ENCODE results near the gene COX19.

The COX19 gene, protein sequence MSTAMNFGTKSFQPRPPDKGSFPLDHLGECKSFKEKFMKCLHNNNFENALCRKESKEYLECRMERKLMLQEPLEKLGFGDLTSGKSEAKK

DNA sequence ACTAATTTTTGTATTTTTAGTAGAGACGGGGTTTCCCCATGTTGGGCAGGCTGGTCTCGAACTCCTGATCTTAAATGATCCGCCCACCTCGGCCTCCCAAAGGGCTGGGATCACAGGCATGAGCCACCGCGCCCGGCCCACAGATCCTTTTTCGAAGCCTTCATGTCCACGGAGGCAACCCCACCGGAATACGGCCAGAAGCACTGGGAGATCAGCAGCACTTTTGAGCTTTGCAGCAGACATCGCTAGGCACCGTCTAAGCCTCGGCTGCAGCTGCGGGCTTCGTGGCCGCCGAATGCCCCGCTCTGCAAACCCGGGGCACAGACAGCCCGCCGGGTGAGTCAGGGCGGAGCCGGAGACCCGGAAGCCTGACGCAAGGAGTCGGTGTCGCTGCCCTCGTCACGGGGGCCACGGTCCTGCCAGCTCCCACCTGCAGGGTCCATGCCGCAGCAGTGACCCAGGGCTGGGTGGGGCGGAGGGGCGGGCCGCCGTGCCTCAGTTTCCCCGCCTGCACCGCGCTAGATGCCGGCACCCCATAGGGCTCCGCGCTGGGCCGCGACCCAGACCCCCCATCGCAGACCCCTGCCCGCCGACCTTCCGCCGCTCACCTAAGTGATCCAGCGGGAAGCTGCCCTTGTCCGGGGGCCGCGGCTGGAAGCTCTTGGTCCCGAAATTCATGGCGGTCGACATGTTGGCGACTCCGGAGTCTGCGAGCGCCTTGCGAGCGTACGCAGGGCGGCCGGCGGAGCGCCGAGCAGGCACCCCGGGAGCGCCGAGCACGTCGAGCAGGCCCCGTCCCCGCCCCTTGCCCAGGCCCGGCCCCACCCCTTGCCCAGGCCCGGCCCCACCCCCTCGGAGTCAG is at the start of gene COX19:
Gene COX19, minus strand, starts transcription at position 730 of the 862 bp plus-strand sequence. Its CDS starts 40 bp downstream, at position 690.
- peak; percentile 79 for DNase-seq (ENCODE audit: low read depth)

GRCh38 chr7:1024331-1024841 is 49.0 kb upstream of the COX19 start:
- DNase-seq (ENCODE audit: low read depth), result no peak

- no peak for DNase-seq (ENCODE audit: low read depth)
Observed at GRCh38 chr7:1022801-1023465, 47.6 kb upstream of the COX19 start.

DNA sequence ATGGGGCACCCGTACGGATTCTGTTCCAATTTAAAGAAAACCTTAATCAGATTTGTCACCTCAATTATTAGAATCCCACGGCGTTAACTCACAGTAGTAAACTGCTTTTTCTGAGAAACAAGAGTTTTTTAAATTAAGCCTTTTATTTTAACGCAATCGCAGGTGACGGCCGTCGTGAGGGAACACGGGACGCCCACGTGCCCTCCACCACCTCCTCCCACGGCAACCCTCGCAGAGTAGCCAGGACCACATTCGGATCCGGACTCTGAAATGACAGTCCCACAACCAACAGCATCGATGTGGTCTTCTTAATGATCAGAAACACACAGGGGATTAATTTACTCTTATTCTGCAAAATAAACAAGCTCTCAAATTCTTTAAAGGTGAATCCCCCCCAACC is 47.0 kb upstream of the COX19 start:
- DNase-seq (ENCODE audit: low read depth), result no peak

DNA sequence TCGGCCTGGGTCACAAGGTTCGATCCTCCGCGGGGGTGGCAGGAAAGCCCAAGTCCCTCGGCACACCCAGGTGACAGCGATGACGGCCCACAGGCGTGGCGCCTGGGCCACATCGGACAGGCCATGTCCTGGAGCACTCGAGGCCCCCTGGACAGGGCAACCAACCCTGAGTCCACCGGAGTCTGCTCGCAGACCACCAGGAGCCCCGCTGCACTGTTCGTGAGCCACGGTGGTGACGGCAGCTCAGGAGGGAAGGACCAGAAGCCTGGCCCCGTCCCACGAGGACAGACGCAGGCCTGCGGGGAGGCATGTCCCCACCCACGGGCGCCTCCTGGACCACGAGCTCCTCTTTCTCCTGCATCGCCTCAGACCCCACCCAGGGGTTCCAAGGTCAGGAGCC is 46.6 kb upstream of the COX19 start:
- DNase-seq (ENCODE audit: low read depth), result no peak

- DNase-seq (ENCODE audit: low read depth), result no peak
Observed at GRCh38 chr7:1021366-1021765, 46.0 kb upstream of the COX19 start.

GRCh38 chr7:1020849-1021251 is 45.5 kb upstream of the COX19 start:
- no peak for DNase-seq (ENCODE audit: low read depth)

GRCh38 chr7:1019789-1020610 is 44.7 kb upstream of the COX19 start:
- DNase-seq (ENCODE audit: low read depth), result no peak

GRCh38 chr7:1019255-1019785 is 44.0 kb upstream of the COX19 start:
- DNase-seq (ENCODE audit: low read depth), result no peak

- no peak for DNase-seq (ENCODE audit: low read depth)
Observed at GRCh38 chr7:1018334-1018695, 43.0 kb upstream of the COX19 start.

DNA sequence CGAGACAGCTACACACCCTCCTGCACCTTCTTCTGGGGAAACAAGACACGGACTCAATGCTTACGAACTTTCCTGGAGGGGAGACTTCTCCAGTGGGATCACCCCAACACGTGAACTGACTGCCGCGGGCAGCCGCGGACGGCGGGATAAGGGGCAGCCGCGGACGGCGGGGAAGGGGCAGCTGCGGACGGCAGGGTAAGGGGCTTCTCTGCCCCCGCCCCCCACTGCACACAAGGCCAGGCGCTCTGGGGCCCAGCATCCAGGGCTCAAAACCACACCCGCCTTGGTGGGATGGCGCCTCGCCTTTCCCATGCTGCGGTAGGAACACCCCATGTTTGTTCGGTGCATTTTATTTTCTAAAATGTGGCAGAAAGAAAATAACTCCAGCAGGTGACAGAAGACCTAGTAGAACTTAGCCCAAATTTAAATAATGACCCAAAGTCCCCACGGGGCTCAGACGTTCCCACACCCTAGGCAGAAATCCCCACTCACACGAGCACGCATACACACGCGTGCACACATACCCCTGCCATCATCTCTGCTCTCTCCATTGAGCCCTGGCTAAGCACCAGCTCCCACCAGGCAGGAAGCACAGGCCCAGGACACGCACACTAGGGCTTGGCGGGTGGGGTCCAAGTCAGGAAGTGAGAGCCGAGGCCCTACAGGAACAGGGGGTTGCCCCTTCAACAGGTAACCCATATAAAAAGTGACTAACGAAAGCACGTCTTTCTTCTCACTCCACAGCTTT is 42.4 kb upstream of the COX19 start:
- no peak for DNase-seq (ENCODE audit: low read depth)

- no peak for DNase-seq (ENCODE audit: low read depth)
Observed at GRCh38 chr7:1016577-1017531, 41.5 kb upstream of the COX19 start.

GRCh38 chr7:1015196-1016121 is 40.1 kb upstream of the COX19 start:
- DNase-seq (ENCODE audit: low read depth), result no peak

DNA sequence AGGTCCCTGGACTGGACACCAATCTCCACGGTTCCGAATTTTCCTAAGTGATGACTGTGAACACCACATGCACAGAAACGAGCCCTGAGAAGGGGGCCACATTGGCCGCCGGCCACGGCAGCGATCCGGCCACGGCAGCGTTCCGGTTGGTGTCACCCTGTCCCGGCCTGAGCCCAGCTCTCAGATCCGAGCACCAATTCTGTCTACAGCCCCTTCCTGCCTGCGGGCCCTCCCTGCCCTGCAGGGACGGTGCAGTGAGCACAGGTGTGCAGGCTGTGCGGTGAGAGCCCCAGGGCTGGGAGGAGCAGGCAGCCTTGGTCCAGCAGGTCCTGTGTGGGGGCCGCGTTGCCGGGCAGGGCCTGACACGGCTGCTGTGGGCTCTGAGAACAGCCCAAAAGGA is 39.3 kb upstream of the COX19 start:
- no peak for DNase-seq (ENCODE audit: low read depth)

DNA sequence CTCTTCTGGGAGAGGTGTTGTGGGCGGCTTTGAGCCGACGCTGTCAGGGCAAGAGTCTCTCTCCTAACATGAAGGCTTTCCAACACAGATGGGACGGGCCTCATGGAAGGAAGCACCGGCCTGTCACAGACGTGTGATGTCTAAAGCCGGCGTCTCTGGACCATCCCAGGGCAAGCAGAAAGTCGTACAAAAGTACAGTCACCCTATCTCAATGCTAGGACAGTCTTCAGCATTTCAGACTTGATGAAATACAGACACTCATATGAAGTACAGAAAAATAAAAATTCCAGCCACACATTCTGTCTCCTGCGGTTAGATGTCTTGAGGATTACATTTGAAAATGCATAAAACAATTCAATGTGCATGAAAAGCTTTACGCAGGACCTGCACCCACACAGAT is 38.2 kb upstream of the COX19 start:
- no peak for DNase-seq (ENCODE audit: low read depth)

DNA sequence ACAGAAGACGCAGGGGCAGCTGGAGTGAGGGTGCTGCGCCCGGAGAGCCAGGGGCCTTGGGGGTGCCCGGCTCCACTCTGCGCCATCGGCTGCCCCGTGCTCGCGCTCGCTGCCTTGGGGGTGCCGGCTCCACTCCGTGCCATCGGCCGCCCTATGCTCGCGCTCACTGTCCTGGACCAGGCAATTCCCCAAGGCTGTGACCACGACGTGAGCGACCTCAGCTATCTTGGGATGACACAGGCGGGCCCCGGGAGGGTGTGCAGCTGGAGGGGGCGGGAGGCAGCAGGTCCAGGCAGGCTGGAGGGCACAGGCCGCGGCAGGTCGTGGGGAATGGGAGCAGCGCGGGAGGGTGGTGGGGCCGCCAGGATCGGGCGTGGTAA is 37.4 kb upstream of the COX19 start:
- DNase-seq (ENCODE audit: low read depth), result no peak

DNA sequence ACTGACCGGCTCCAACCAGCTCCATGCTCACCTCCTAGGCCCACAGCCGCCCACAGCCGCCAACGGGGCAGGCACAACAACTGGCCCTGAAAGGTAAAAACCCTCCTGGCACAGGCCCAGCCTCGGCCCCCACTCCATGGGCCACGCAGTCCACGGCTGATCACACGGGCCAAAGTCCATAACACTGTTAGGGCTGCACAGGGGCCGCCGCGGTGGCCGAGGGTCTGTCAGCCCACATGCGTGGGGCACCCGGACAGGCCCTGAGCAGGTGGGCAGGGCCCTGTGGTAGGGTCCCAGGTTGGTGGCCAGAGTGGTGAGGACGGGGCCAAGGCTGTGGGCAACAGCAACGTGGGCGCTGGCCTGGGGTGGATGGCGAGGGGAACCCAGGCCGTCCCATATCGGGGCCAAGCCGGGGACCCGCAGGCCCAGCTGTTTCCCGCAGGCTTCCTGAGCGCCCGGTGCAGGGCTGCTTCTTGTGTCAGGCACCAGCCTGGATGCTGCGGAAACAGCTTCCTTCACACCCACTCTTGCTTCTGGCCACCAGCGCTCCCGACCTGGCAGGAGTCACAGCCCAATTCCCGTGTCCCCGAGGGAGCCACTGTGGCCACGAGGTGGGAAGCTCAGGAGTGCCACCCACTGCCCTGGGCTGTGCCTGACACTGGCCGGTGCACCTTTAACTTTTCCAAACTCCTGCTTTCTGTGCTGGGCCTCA is 36.8 kb upstream of the COX19 start:
- DNase-seq (ENCODE audit: low read depth), result no peak

DNA sequence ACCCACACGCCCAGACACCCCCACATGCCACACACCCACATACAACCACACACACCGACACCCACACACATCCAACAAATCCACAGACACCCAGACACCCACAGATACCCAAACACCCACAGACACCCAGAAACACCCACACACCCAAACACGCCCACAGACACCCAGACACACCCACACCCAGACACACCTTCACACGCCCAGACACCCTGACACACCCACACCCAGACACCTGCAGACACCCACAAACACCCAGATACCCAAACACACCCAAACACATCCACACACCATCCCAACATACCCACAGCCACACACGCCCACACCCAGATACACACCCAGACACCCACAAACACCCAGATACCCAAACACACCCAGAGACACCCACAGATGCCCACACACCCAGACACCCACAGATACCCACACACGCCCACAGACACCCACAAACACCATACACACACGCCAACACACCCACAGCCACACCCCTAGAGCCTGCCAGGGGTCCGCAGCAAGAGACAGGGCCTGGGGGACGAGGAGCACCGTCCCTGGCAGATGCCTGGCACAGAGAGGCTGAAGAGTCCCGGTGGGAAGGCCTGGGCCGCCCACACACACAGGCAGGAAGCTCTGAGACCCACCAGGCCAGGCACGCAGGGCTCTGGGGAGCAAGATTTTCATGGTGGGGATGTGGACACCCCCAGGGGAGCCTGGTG is 36.1 kb upstream of the COX19 start:
- DNase-seq (ENCODE audit: low read depth), result no peak
